ENCODE data around the gene ACTG2. TPM values are rescaled to one million over a fixed set of nuclear protein-coding genes. Genes with fewer than 3 reads are reported as not detected.

The ACTG2 gene
- total RNA-seq, 1 donor from 2014 or later, result 0.32 TPM

- H3K27me3 ChIP-seq, result no peaks in the 10 kb centered on the region
- no peak overlapping the region for H3K4me3 ChIP-seq
- peaks cover 3% of the 10 kb centered on the region for H3K36me3 ChIP-seq
- Mint-ChIP-seq H3K4me1 (no peaks in the 10 kb centered on the region), H3K9me3 (no peaks in the 10 kb centered on the region), H3K36me3 (peaks cover 47% of the 10 kb centered on the region), H3K4me3 (no peak overlapping the region), H3K27ac (no peak overlapping the region), H3K27me3 (ENCODE audit: insufficient read depth, low read depth) (no peaks in the 10 kb centered on the region)
- TF ChIP-seq CTCF (IDR thresholded peaks at IDR 0.05) (no peak), EZH2phosphoT487 (IDR thresholded peaks at IDR 0.05) (no peak), EZH2 (IDR thresholded peaks at IDR 0.05) (no peak)
- peaks cover 59% of the 10 kb centered on the region for H4K20me1 ChIP-seq (ENCODE audit: low read depth)
- peaks cover 38% of the 10 kb centered on the region for H3K79me2 ChIP-seq (ENCODE audit: low read depth)
- H2AFZ ChIP-seq (replicated peaks), result no peak overlapping the region
- H3K9ac ChIP-seq, result no peak overlapping the region
- no peak for DNase-seq (ENCODE audit: low spot score)
- H3F3A ChIP-seq (ENCODE audit: low read depth), result no peaks in the 10 kb centered on the region
- no peaks in the 10 kb centered on the region for H3K4me1 ChIP-seq
- no peak overlapping the region for H3K4me2 ChIP-seq
- no peak overlapping the region for H3K27ac ChIP-seq
- H3K9me3 ChIP-seq (ENCODE audit: low read depth), result no peaks in the 10 kb centered on the region
Measured at GRCh38 chr2:73947412-73948018, 54.7 kb downstream of the ACTG2 start.

- Histone ChIP-seq H3K36me3 (peaks cover 3% of the 10 kb centered on the region), H4K20me1 (ENCODE audit: low read depth) (peaks cover 40% of the 10 kb centered on the region), H3K27me3 (no peaks in the 10 kb centered on the region), H3K4me3 (no peak overlapping the region), H3K4me1 (no peaks in the 10 kb centered on the region), H3K9me3 (ENCODE audit: low read depth) (no peaks in the 10 kb centered on the region), H3F3A (ENCODE audit: low read depth) (no peaks in the 10 kb centered on the region), H3K4me2 (no peak overlapping the region), H3K27ac (no peak overlapping the region), H2AFZ (replicated peaks) (no peak overlapping the region), H3K9ac (no peak overlapping the region), H3K79me2 (ENCODE audit: low read depth) (peaks cover 15% of the 10 kb centered on the region)
- no peak for DNase-seq (ENCODE audit: low spot score)
- Mint-ChIP-seq H3K27ac (no peak overlapping the region), H3K4me1 (no peaks in the 10 kb centered on the region), H3K36me3 (peaks cover 50% of the 10 kb centered on the region), H3K4me3 (no peak overlapping the region), H3K27me3 (ENCODE audit: insufficient read depth, low read depth) (no peaks in the 10 kb centered on the region), H3K9me3 (no peaks in the 10 kb centered on the region)
- TF ChIP-seq CTCF (IDR thresholded peaks at IDR 0.05) (no peak), EZH2 (IDR thresholded peaks at IDR 0.05) (no peak), EZH2phosphoT487 (IDR thresholded peaks at IDR 0.05) (no peak)
Measured at GRCh38 chr2:73949802-73950201, 57.0 kb downstream of the ACTG2 start.

GRCh38 chr2:73952499-73953446, 60.0 kb downstream of the ACTG2 start:
- Histone ChIP-seq H3K4me2 (no peak overlapping the region), H3K9me3 (ENCODE audit: low read depth) (no peaks in the 10 kb centered on the region), H3F3A (ENCODE audit: low read depth) (no peaks in the 10 kb centered on the region), H3K27ac (no peak overlapping the region), H2AFZ (replicated peaks) (no peak overlapping the region), H3K79me2 (ENCODE audit: low read depth) (no peaks in the 10 kb centered on the region), H3K4me3 (no peak overlapping the region), H4K20me1 (ENCODE audit: low read depth) (peaks cover 24% of the 10 kb centered on the region), H3K4me1 (no peaks in the 10 kb centered on the region), H3K36me3 (peaks cover 3% of the 10 kb centered on the region), H3K9ac (no peak overlapping the region), H3K27me3 (no peaks in the 10 kb centered on the region)
- H3K27me3 Mint-ChIP-seq (ENCODE audit: insufficient read depth, low read depth), result no peaks in the 10 kb centered on the region
- H3K36me3 Mint-ChIP-seq, result peaks cover 53% of the 10 kb centered on the region
- TF ChIP-seq CTCF (IDR thresholded peaks at IDR 0.05) (no peak), EZH2 (IDR thresholded peaks at IDR 0.05) (no peak), EZH2phosphoT487 (IDR thresholded peaks at IDR 0.05) (no peak)
- DNase-seq (ENCODE audit: low spot score), result no peak
- no peak overlapping the region for H3K27ac Mint-ChIP-seq
- H3K4me3 Mint-ChIP-seq, result no peak overlapping the region
- H3K4me1 Mint-ChIP-seq, result no peaks in the 10 kb centered on the region
- H3K9me3 Mint-ChIP-seq, result no peaks in the 10 kb centered on the region
